HT-29 (cell line): ENCODE data around the gene NCL. TPM values are rescaled to one million over a fixed set of nuclear protein-coding genes. Genes with fewer than 3 reads are reported as not detected.
"Not testable (repeated sequence)": the region's sequence is repeated elsewhere in the genome, so short reads cannot be mapped to it uniquely, and the experiment has no call there.

Experiments used
- DNase-seq: peaks from one replicate; pipeline ENCODE4 v3.0.0-alpha.2; 2015; ENCODE audit warnings: low spot score
- total RNA-seq: library from RNA; depleted of rRNA; stranded (reverse); fragments of >200 nt; shearing (Covaris generic); gene quantifications from 2 replicates; pipeline ENCODE4 v1.2.3, GENCODE V29; 2014

The NCL gene
- total RNA-seq, 1 experiment from 2014 or later, result 245 TPM

DNA sequence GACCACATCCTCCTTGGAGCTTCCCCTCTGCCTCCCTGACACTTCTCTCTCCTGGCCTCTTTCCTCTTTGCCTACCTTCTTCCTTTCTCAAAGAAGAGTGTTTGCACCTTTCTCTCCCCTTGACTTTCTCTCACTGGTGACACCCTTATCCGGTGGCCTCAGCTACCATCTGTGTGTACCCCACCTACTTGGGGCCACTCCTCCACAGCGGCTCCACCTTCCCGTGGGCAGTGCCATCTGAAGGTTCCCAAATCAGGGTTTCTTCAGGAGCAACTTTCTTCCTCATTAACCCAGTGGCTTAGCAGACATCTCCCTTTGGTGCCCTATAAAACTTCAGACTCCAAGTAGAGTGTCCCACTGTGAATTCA, 5.3 kb upstream of the NCL start:
- DNase-seq, result no peak

DNA sequence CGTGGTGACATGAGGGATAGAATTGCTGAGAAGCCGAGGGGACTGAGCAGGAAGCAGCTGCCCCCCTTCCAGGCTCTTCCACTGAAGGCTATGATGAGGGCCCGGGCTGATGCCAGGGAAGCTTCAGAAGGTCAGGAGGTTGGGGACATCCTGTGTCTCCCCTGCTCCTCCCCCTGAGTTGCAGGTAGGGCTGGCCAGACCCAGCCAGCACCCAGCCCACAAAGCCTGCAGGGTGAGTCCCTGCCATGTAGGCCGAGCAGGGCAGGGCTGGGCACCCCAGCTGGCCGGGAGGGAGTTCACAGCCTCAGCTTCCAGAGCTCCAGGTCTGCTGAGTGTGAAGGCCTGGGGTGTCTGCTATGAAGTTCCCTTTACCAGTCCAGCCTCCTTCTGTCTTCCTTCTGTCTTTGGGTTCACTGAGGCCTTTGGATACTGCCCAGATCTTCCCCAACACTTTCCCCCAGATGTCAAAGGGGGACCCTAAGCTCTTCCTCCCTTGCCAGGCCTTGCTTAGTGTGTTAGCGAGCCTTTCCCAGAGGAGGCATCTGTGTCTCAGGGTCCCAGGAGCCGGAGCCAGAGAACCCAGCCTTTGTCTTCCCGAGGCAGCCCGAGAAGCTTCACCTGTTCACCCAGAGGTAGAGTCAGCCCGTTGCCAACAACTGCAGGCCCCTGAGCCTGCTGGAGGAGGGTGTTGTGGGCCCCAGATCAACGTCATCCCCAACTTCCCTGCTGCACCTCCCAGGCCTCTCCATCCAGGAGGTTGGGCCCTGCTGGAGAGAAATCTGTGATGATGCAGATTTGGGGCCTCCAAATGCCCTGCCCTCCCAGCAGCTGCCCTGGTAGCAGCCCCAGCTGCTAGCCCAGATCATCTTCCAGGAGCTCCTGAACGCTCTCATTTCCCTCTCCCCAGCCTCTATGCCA, 3.6 kb upstream of the NCL start:
- DNase-seq, result no peak

DNA sequence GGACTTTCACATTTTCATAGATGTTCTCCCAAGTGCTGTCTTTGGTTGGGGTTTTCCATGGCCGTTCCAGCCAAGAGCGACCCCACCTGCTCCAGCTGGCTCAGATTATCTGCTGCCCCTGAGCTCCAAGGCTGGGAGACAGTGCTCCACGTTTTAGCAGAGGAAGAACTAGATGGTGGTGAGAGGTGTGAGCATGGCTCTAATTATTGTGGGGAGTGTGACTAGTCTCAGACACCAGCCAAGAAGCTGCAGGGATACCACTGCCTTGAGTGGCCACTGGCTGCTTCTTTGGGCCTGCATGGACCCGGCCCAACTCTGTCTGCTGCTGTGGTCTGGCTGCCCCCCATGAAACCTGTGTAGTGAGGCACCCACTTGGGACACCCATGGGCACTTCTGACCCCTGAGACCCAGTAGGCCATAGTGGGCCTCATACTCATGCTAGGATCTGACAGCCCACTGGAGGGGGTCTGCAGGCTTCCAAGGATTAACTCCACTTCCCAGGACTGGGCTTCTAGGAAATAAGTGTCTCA, 2.8 kb upstream of the NCL start:
- DNase-seq, result no peak

DNA sequence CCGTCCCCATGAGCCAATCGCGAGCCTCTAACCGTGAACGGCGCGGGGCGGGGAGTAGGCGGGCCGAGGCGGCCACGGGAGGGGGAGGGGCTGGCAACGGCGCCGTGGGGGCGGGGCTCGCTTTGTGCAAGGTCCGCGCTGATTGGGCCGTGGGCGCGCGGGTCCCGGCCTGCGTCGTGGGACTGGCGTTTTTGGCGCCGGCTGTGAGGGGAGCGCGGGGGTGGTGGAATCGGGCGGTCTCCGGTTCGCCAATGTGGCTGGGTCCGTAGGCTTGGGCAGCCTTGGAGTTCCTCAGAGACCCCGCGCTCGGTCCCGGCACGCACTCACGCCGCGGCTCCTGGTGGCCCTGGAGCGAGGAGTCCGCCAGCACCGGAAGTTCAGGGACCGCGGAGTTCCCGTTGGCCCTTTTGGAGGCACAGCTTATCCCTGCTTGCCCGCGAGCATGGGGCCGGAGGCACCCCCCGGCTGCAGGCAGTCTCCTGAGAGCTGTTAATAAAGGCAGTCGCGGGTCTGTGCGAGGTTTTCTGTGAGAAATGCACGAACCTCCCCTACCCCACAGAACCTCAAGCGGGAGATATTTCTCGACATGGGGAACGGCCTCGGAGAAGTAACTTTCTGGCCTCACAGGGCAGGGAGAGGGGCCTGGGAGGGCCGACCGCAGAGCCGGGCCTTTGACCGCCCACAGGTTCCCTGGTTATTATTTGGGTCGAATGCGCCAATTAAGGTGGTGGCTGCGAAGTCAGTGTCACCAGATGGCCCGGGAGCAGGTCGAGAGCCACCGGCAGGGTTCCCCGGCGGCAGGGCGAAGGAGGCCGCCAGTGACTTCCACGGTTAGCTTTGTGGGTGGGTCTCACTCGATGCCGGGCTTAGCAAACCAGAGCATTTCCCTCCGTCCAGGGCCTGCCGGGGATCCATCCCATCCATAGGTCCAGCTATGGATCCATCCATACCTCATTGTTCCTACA, 574 bp upstream of the NCL start:
- DNase-seq, result peak; percentile 98

DNA sequence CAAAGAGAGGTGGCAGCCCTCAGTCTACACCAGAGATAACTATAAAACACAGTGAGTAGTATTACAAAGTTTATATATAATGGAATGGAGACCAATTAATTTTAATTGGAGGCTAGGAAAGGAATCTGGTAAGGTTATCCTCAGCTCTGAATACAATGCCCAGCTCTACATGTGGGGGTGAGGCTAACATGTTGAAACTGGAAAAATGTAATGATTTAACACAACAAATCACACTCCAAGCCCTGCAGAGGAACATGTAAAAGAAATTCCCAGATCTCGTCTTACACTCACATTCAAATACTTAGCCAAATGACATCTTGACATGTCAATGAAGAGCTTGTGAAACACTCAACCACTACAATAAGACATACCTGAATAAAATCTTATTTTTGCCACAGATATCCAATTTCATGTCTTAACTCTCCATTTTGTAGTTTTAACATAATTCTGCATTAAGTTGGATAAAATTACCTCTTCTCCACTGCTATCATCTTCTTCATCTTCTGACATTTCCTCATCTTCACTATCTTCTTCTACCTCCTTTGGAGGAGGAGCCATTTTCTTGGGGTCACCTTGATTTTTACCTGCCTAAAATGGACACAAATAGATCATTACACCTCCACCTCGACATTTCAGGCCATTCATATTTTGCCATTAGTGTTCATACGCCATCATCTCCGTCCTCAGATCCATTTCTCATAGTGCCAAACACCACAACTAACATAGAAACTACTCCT, 1.4 kb downstream of the NCL start:
- DNase-seq, result no peak

DNA sequence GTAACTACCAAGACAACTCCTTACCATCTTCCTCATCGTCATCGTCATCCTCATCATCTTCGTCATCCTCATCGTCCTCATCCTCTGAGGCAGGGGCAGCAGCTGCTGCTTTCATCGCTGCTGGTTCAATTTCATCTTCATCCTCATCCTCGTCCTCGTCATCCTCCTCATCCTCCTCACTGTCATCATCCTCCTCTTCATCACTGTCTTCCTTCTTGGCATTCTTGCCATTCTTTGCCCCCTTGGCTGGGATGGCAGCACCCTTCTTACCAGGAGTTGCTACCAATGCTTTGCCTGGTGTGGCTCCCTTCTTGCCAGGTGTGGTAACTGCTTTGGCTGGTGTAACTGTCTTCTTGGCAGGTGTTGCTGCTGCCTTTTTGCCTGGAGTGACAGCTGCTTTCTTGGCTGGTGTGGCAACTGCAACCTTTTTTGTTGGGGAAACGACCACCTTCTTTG, 2.7 kb downstream of the NCL start:
- no peak for DNase-seq

DNA sequence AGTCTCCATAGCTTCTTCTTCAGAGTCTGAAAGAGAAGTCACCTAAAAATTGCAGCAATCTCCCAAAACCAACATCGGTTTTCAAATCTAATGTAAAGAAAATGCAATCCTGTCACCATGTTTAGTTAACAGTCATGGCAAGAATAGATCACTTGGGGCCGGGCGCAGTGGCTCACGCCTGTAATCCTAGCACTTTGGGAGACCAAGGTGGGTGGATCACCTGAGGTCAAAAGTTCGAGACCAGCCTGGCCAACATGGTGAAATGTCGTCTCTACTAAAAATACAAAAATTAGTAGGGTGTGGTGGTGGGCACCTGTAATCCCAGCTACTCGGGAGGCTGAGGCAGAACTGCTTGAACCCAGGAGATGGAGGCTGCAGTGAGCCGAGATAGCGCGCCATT, 3.4 kb downstream of the NCL start:
- DNase-seq, result not testable (repeated sequence)

DNA sequence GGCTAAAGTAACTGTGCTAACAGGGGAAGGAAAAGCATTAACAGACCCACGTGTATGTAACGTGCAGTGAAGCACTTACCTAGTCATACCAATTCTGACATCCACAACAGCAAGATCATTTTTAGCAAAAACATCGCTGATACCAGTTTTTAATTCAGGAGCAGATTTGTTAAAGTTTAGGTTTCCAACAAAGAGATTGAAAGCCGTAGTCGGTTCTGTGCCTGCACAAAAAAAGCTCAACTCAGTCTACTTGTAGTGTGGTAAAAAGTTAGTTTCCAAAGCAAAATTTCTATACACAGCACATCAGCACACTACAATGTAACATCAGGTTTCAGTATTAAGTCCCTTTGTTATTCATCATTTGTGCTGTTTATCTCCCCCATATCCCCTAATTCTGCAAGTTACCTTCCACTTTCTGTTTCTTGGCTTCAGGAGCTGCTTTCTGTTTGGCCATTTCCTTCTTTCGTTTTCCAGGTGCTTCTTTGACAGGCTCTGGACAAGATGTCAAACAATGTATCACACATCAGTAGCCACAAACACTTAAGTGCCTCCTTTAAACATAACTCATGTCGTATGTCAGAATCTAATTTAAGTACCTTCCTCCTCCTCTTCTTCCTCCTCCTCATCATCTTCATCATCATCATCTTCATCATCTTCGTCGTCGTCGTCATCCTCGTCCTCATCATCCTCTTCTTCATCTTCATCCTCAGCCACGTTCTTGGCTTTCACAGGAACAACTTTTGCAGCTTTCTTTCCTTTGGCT, 4.0 kb downstream of the NCL start:
- DNase-seq, result no peak

DNA sequence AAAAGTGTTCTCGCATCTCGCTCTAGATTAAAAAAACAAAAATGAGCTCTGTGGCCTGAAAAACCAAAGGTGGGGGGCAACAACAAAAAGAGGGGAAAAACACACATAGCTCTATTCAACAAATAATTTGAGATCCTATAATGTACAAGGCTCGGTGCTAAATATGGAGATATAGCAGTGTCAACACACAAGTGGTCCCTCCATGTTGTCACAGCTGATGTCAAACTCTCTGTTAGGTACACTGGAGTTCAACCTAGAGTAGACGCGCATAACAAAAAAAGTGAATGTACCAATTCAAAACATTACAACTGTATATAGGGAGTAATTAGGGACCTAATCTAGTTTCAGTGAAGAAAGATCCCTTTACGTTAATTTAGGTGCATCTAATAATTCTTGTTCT, 5.9 kb downstream of the NCL start:
- no peak for DNase-seq

DNA sequence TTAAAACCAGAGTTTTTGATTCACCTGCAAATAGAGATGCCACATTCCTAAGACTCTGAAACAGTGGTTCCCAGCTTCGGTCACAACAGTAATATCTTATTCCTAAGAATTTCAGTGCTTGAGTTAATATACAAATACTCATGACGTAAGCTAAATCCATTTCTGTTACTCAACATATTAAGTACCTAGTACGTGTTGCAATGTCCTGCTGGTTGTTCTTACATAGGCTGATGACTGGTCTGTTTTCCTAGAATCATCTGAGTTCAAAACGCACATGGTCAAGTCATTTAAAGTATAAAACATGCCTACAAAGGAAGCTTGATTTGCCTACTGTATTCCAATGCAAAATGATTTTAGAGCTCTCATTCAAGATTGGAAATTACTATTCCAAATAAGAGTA, 7.2 kb downstream of the NCL start:
- DNase-seq, result no peak

DNA sequence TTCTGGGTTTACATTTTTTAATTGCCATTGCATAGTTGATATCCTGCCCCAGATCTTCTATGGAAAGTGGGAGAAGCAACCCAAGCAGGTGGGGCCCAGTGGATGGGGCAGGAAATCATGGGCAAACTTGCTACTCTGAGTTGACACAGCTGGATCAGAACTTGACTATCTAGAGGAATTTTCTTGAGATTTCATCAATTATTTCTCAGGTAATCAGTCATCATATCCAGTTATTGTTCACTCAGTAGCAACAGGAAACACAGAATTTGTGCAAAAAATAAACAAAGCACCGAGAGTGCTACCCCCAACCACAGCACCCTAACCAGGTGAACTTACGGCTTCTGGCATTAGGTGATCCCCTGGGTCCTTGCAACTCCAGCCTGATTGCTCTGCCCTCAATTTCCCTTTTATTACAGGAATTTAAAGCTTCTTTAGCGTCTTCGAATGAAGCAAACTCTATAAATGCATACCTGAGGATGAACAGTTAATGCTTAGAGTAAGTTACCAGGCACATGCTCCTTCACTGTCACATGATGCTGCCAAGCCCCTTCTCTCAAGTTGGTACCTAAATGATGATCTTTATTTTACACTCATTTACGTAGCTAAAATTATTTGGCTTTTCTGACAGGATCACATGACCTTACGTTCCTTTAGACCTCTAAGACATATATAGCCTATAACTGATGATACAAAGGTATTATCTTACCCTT, 7.8 kb downstream of the NCL start:
- DNase-seq, result no peak

DNA sequence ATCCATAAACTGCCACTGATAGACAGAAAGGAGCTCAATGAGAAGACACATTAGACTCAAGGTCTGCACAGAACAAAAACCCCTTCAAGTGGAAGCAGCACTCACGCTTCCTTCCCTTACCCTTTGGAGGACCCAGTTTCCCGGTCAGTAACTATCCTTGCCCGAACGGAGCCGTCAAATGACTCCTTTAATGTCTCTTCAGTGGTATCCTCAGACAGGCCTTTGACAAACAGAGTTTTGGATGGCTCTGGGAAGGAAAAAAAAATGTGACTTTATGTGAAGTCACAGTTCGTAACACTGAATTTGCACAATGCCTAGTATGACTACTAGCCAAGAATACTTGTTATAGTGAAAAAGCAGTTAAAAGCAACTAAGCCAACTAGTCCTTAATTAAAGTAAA, 8.4 kb downstream of the NCL start:
- DNase-seq, result no peak

DNA sequence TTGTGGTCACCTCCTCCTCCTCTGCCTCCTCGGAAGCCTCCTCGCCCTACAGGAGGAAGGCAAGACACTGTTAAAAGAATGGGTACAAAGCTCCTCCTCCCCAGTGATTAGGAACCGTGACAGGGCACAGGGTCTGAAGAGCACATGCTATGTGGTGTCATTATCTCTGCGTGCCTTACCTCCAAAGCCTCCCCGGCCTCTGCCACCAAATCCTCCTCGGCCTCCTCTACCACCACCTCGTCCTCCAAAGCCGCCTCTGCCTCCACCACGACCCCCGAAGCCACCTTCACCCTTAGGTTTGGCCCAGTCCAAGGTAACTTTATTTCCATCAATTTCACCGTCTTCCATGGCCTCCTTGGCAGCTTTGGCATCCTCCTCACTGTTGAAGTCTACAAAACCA, 9.1 kb downstream of the NCL start:
- DNase-seq, result no peak

DNA sequence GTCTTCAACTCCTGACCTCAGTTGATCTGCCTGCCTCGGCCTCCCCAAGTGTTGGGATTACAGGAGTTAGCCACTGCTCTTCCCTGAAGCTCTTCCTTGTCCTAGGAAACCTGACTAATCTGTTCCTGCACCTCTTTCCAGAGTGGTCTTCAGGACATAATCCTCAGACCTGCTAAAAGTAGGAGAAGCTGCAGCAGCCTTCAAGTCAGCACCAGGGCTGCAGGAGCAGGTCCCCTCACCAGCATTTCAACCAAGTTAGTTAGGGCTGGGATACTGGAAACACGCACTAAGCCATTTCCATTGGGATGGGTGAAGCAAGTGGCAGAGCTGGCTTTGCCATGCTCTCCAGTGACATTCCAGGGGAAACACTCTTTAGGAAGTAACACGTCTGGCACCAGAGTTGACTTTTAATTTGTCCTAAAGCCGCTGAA, 9.9 kb downstream of the NCL start:
- DNase-seq, result no peak

DNA sequence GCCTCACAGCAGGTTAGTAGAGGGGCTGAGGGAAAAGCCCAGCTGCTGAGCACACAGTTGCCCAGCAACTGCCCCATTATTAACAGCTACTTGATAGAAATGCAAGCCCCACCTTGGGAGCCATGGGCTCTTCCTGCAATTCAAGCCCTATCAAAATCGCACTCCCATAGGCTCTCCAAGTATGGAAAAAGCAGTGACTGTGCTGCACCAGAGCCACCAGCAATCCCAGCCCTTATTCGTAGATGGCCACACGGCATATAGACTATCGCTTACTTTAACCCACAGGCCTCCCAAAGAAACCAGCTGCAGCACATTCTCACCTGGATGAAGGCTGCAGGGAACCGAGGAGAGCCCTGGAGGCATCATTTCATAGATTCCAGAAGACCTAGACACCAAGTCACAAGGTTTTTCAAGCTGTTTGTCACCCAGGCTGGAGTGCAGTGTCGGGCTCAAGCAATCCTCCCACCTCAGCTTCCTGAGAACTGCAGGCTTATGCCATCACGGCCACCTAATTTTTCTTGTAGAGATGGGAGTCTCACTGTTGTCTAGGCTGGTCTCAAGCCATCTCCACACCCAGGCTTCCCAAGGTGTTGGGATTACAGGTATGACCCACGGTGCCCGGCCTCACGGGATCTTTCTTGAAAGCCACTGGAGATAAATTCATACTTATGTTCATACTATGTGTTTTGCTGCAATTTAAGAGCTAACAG, 11.3 kb downstream of the NCL start:
- DNase-seq, result peak; percentile 43

DNA sequence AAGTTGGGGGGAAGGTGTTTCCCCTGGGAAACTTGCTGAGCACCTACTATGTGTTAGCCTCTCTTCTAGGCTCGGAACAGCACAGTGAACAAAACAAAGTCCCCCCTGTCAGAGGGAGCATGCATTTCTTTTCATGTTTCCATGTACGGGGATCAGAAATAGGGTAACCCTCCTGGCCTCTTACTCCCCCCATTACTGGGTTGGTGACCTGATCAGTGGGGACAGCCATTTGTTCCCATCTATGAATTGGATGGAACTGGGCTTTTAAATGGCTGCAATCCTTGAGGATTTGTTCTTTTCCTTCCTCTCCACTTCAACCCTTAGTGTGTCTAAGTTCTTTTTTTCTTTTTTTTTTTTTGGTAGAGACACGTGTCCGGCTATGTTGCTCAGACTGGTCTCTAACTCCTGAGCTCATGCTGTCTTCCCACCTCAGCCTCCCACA, 13.7 kb downstream of the NCL start:
- DNase-seq, result no peak

DNA sequence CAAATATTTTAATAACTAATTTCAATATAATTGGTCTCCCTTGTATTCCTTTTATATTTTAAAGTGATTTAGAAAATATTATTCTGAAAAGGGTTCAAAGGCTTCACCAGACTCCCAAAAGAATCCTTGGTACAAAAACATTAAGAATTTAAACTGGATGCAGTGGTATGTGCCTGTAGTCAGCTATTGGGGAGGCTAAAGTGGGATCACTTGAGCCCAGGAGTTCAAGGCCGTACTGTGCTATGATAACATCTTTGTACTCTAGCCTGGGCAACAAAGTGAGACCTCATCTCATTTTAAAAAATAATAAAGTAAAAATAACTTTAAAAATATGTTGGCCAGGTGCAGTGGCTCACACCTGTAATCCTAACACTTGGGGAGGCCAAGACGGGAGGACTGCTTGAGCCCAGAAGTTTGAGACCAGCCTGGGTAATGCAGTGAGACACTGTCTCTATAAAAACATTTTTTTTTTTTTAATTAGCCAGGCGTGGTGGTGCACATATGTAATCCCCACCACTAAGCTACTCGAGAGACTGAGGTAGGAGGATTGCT, 14.7 kb downstream of the NCL start:
- DNase-seq, result no peak

DNA sequence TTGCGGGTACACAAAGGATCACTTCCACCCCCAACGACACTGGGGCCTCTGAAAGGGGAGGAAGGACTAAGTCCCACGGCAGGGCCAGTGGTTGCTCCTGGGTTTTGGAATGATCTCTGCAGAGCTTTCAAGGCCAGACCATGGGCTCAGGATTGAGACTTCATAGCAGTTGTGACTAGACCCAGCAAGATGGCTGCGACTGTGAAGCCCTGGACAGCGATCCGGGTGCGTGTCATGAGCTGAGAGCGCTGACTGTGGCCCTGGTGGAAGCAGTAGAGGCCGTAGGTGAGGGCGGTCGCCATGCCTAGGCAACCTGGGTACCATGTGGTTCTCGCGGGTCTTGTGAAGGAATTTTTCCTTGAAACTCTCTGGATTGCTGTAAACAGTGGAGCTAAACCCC, 27.3 kb downstream of the NCL start:
- no peak for DNase-seq

DNA sequence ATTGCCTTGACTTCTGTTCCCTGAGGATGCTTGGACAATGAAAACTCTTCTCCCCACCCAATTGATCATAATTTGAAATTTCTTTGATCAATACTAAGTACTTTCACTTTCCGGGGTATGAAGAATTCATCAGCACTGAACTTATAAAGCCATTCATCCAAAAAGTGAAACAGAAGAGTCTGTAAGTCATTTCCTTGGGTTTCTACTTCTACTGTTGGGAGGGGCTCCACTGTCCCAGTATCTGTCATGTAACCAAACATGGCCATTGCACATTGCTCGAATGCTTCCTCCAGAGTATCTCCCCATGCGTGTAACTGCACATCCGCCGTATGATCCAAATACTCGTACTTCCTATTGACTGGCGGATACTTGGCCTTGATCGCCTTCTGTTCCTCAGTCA, 30.3 kb downstream of the NCL start:
- DNase-seq, result no peak
